Mononuclear cell (primary cell): Measurements from ENCODE around the gene RAB6D. TPM values are rescaled to one million over a fixed set of nuclear protein-coding genes. Genes with fewer than 3 reads are reported as not detected.
"Not testable (repeated sequence)": the region's sequence is repeated elsewhere in the genome, so short reads cannot be mapped to it uniquely, and the experiment has no call there.

Experiments used
- H3K27me3 ChIP-seq: 2 replicates; pipeline ENCODE4 v1.6.0; 2011; ENCODE audit warnings: low read length, control low read depth; ENCODE audit not compliant: insufficient read depth
- H3K4me1 ChIP-seq: 2 replicates; pipeline ENCODE4 v1.5.1; 2011; ENCODE audit warnings: mild to moderate bottlenecking, low read length, control low read depth; ENCODE audit not compliant: insufficient read depth
- H3K4me3 ChIP-seq: 2 replicates; pipeline ENCODE4 v1.5.1; 2011; ENCODE audit warnings: mild to moderate bottlenecking, low read length, moderate library complexity
- H3K9me3 ChIP-seq: 2 replicates; pipeline ENCODE4 v1.5.1; 2011; ENCODE audit warnings: low read depth, mild to moderate bottlenecking, control low read depth, low read length
- total RNA-seq: library from RNA; depleted of rRNA; stranded (reverse); fragments of >200 nt; gene quantifications from one replicate; pipeline ENCODE4 v1.2.3, GENCODE V29; 2012

RAB6D gene
- total RNA-seq, 1 donor, result not detected

DNA sequence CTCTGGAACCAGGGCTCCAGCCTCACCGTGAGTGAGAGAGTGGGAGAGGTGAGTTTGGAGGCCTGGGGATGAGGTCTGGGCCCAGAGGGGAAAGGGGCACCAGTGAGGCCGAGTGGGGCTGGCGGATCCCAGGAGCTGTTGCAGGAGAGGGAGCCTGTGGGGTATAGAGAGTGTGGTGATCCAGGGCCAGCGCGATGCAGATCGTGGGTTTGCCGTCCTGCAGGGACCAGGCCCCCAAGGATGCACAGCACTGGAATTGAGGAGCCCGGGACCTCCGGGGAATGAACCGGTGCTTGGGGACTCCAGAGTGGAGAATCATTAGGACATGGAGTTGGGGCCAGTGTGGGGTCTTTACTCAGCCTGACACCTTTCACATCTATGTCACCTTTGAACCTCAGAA is 25.7 kb upstream of the RAB6D start:
- H3K4me3 ChIP-seq, result no peak overlapping the region
- no peaks in the 10 kb centered on the region for H3K4me1 ChIP-seq
- H3K27me3 ChIP-seq, result no peaks in the 10 kb centered on the region
- H3K9me3 ChIP-seq, result no peaks in the 10 kb centered on the region

DNA sequence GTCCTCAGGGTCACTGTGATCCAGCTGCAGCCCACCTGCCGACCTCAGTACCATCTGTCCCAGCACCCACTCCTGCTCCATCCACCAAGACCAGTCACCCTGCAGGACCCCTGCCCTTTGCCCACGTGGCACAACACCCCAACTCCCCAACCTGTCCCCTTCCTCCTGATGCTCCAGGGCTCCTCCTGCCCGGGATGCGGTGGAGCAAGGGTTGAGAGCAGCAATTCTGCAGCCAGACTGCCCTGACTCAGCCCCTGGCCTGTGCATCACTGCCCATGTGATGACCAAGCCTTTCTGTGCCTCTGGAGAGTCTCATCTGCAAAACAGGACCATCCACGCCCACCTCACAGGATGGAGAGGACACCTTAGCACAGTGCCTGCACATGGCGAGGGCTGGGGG is 24.9 kb upstream of the RAB6D start:
- not testable (repeated sequence) for H3K27me3 ChIP-seq, H3K9me3 ChIP-seq, H3K4me3 ChIP-seq

DNA sequence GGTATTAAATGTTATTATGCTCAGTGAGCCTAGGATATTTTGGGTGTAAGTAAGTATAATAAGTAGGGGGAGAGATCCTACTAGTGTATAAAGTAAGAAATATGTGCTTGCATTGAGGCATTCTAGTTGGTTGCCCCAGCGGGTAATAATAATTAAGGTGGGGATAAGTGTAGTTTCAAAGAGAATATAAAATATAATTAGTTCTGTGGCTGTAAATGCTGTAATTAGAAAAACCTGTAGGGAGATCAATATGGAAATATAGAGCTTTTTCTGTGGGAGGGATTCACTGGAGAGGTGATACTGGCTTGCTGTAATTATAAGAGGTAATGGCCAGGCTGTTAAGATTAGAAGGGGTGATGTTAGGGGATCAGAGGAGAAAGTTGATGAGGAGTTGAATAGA is 9.1 kb upstream of the RAB6D start:
- H3K4me3 ChIP-seq, H3K27me3 ChIP-seq, H3K4me1 ChIP-seq, H3K9me3 ChIP-seq: not testable (repeated sequence)

More for the DNA sequence above, 24.9 kb upstream of the RAB6D start:
- H3K4me1 ChIP-seq, result not testable (repeated sequence)

DNA sequence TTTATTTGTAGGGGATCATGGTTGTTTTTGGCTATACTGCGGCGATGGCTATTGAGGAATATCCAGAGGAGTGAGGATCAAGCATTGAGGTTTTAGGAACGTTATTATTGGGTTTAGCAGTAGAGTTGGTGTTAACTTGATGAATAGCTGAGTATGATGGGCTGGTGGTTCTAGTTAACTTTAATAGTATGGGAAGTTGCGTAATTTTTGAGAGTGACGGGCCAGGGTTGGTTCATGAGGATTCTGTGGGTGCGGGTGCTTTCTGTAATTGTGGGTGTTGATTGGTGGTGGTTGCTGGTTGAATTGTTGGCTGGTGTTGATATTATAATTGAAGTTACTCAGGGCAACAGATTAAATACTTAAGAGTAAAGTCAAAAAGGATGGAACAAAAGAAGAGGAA is 6.0 kb upstream of the RAB6D start:
- Histone ChIP-seq H3K27me3 (peaks cover 4% of the 10 kb centered on the region), H3K4me3 (no peak overlapping the region), H3K9me3 (no peaks in the 10 kb centered on the region), H3K4me1 (no peaks in the 10 kb centered on the region)

DNA sequence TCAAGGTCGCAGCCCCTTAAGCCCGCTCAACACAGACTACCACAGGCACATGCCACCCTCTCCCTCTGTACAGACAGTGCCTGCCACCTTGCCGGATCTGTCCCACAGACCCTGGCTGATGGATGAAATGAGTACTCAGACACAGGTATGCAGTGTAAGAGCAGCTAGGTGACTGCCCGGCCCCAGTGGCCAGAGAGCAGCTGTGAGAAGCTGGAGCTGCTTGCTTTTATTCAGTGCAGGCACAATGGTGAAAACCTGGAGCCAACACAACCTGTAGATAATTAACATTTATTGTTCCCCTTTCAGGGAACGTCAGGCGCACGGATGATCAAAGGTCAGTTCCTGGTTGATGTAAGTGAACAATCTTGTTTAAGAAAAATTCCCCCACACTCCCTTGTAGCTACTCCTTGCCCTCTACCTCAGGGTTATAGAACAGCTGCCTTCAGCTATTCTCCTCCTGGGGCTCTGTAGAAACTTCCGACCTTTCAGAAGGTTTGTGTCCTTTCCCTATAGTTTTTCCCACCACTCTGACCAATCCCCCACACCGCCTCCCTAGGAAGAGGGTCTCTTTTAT is 4.6 kb upstream of the RAB6D start:
- H3K27me3 ChIP-seq, result peaks cover 13% of the 10 kb centered on the region
- H3K4me3 ChIP-seq, H3K9me3 ChIP-seq, H3K4me1 ChIP-seq: not testable (repeated sequence)

DNA sequence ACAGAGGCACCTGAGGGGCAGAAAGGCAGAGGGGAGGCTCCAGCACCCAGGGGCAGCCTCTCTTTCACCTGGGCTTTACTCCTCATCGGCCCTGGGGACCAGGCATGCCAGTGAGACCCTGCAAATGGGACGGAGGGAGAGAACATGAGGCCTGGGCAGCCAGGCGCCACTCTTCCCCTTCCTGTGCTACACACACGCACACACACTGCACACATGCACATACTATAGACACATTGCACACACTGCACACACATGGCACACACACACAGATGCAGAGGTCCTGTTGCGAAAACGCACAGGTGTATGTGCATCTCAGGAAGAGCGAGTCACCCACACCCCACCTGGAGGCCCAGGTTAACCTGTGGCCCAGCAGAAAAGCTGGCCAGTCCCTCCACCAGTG is 3.4 kb upstream of the RAB6D start:
- Histone ChIP-seq H3K27me3 (peaks cover 13% of the 10 kb centered on the region), H3K4me3 (no peak overlapping the region), H3K9me3 (no peaks in the 10 kb centered on the region), H3K4me1 (no peaks in the 10 kb centered on the region)

DNA sequence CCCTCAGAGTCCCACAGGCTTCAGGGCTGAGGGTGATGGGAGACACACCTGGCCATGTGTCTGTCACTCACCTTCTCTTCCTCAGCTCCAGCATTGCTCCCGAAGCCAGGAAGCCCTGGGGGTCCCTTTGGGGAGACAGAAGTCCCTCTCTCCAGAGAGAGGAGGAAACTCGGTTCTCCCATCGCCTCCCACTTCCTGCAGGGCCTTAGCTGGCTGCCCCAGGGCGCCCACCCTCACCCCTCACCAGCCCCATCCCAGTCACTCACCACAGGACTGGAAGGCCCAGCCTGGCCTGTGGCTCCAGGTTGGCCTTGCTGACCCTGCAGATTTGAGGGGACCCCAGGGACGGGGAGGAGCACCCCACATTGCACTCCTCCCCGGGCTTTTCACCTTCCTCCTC is 2.7 kb upstream of the RAB6D start:
- H3K4me1 ChIP-seq, result no peaks in the 10 kb centered on the region
- peaks cover 13% of the 10 kb centered on the region for H3K27me3 ChIP-seq
- no peak overlapping the region for H3K4me3 ChIP-seq
- H3K9me3 ChIP-seq, result no peaks in the 10 kb centered on the region

DNA sequence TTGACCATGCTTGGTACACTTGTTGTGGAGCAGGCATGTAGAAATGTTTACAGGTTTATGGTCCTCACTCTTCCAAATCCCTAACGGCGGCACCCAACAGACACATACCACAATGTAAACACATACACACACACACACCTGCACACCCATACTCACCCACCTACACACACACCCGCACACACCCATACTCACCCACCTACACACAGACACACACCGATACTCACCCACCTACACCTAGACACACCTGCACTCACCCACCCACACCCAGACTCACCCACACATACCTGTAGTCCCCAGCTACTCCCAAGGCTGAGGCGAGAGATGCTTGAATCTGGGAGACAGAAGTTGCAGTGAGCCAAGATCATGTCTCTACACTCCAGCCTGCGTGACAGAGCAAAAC is 1.5 kb upstream of the RAB6D start:
- Histone ChIP-seq H3K4me3 (no peak overlapping the region), H3K4me1 (no peaks in the 10 kb centered on the region), H3K9me3 (no peaks in the 10 kb centered on the region), H3K27me3 (peaks cover 13% of the 10 kb centered on the region)

DNA sequence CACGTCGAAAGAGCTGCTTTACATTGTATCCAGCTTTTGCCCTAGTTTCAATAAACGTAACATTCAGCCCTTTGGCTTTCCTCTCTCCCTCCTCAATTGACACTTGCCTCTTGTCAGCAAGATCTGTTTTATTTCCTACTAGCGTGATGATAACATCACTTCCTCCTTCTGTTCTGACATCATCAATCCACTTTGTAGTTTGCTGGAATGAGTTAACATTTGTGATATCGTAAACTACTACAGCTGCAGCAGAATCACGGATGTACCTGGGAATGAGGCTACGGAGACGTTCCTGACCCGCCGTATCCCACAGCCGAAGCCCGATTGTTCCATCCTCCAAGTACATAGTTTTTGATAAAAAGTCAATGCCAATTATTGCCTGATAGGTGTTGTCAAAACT is 755 bp downstream of the RAB6D start:
- H3K9me3 ChIP-seq, H3K4me1 ChIP-seq, H3K4me3 ChIP-seq: not testable (repeated sequence)
- H3K27me3 ChIP-seq, result peaks cover 13% of the 10 kb centered on the region

DNA sequence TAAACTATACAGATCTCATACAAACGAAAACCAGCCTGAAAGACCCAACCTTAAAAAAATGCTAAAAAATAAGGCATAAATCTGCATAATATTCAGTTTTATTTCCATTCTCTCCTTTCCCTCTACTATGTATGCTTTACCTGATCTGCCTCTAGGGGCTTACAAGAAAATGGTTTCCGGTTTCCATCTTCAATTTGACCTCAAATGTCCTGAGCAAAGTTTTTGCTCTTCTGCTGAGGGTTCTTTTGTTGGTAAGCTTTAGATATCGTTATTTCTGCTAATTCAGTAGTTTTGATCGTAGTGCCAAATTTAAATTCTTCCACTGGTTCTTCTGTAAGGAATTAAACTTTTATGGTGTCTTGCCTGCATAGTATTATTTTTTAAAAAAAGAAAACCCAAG is 2.2 kb downstream of the RAB6D start:
- not testable (repeated sequence) for H3K4me3 ChIP-seq, H3K4me1 ChIP-seq, H3K9me3 ChIP-seq
- peaks cover 16% of the 10 kb centered on the region for H3K27me3 ChIP-seq

DNA sequence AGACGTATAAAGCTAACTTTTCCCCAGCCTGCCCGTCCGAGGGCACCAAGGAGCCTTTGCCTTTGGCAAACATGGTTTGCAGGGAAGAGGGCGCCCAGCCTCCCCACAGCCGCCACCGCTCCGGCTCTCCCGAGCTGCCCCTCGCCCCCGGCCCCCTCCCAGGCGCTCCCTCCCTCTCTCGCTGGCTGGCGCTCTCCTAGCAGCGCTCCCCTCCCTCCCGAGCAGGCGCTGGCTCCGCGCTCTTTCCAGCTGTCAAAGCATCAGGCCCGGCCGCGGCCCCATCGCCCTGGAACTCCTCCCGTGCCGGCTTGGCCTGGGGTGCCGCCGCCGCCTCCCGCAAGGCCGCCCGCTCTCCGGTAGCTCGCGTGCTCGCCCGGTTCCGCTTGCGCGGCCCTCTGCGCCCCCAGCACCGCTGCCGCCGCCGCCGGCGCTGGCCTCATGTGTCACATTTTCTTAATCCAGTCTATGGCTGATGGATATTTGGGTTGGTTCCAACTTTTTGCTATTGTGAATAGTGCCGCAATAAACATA is 10.7 kb downstream of the RAB6D start:
- not testable (repeated sequence) for H3K9me3 ChIP-seq, H3K27me3 ChIP-seq, H3K4me1 ChIP-seq, H3K4me3 ChIP-seq

DNA sequence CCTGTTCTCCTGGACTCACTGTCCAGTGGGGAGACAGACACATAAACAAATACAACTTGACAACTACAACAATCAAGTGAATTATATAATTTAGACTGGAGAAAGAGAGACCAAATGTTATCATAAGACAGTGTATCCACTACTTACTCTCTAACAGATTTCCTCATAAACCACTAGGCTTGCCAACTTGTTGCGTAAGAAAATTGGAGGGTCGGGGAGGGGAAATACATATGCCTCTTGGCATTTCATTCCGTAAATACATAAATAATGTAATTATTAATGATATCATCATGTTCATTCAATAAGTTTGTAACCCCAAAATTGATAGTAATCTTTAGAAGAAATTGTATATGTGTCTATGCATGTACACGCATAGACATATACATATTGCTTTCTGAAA is 14.9 kb downstream of the RAB6D start:
- Histone ChIP-seq H3K27me3 (no peaks in the 10 kb centered on the region), H3K9me3 (no peaks in the 10 kb centered on the region), H3K4me3 (no peak overlapping the region), H3K4me1 (no peaks in the 10 kb centered on the region)

DNA sequence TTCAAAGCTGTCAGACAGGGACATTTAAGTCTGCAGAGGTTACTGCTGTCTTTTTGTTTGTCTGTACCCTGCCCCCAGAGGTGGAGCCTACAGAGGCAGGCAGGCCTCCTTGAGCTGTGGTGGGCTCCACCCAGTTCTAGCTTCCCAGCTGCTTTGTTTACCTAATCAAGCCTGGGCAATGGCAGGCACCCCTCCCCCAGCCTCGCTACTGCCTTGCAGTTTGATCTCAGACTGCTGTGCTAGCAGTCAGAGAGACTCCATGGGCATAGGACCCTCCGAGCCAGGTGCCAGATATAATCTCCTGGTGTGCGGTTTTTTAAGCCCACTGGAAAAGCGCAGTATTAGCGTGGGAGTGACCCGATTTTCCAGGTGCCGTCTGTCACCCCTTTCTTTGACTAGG is 16.9 kb downstream of the RAB6D start:
- not testable (repeated sequence) for H3K4me3 ChIP-seq, H3K4me1 ChIP-seq, H3K9me3 ChIP-seq, H3K27me3 ChIP-seq

DNA sequence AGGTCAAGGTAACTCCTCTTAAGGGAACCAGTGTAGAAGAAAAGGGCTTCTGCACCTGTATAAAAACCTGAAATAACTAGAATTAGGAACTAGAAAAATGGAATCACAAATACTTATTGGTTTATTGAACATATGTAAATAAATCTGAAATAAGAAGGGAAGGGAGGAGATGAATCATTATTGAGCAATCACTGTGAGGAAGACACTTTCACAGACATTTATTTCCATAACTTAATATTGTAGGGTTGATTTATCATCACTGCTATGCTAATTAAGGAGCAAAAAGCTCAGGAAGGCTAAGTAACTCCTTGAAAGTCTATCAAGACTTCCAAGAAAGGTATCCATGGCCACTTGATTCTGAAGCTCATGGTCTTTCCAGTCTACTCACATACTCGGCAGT is 24.7 kb downstream of the RAB6D start:
- not testable (repeated sequence) for H3K9me3 ChIP-seq, H3K4me1 ChIP-seq, H3K4me3 ChIP-seq, H3K27me3 ChIP-seq

DNA sequence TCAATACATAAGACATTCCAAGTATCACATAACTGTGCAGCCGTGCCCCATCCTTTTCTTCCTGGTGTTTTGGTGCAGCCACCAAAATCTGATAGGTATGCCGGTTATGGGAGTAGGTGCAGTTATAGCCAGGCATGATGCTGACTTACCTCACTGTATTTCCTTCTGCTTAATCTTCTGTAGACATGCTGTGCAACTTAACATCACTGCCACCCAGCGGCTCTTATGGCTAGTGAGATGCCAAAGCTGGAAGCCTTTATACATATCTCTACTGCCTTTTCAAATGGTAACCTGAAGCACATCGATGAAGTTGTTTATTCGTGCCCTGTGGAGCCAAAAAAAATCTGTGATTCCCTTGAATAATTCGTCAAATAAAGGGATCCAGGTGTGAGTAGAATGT is 28.6 kb downstream of the RAB6D start:
- not testable (repeated sequence) for H3K4me1 ChIP-seq, H3K9me3 ChIP-seq, H3K4me3 ChIP-seq
- H3K27me3 ChIP-seq, result peaks cover 14% of the 10 kb centered on the region

DNA sequence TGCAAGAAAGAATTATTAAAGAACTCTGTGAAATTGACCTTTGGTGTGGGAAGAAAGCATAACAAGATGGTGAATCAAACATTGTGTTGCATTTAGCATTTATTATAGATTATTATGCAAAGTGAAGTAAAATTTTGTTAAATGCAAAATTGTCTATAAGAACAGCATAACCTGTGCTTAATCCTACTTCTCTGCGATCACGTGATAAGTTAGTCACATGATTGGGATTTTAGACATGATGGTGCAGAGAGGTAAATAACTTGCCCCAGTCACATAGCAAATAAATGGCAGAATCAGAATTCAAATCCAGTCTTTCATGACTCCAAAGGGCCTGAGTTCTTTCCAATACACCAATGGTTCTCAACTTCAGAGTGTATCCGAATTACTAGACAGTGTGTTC is 31.3 kb downstream of the RAB6D start:
- not testable (repeated sequence) for H3K4me1 ChIP-seq, H3K4me3 ChIP-seq, H3K9me3 ChIP-seq
- peaks cover 14% of the 10 kb centered on the region for H3K27me3 ChIP-seq

DNA sequence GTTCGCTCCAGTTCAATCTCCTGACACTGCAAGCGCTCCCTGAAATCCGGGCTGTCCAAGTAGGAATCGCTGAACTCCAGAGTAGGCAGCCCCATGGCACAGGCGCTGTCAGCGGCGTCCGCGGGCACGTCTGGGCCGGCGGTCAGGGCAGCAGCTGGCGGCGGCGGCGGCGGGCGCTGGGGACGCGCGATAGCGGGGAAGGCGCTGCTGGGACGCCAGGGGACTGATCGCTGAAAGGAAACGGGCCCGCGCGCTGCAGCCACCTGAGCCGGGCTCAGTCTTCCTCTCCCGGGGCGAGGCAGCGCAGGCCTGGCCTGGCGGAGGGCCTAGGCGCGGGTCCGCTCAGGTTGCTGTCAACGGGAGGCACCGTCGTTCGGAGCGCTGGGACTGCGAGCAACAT is 33.0 kb downstream of the RAB6D start:
- peaks cover 11% of the 10 kb centered on the region for H3K27me3 ChIP-seq
- not testable (repeated sequence) for H3K9me3 ChIP-seq, H3K4me3 ChIP-seq, H3K4me1 ChIP-seq
